Right lobe of liver (tissue), 6 donors: Measurements from ENCODE around the gene STK32B. TPM values are rescaled to one million over a fixed set of nuclear protein-coding genes. Genes with fewer than 3 reads are reported as not detected.

ENCODE experiments used
- ATAC-seq, 4 donors: fragments of 200-7000 bp; cut with Tn5 transposase; one replicate each; pipeline ENCODE4 v1.9.1; 2020; ENCODE audit warnings: mild to moderate bottlenecking in 4 of 4, moderate library complexity in 4 of 4
- DNase-seq, 3 donors: peaks; one replicate each; pipeline ENCODE4 v3.0.0-alpha.2; 2020
- H3K27ac ChIP-seq, 3 donors: fragments of 200-600 bp; one replicate each; pipeline ENCODE4 v1.8.0; 2022
- H3K27me3 ChIP-seq, 2 donors: fragments of 200-600 bp; one replicate each; pipeline ENCODE4 v1.8.0; 2022
- H3K36me3 ChIP-seq, 4 donors: fragments of 200-600 bp; sonication (generic) in 1 of 4; one replicate each; pipeline versions ENCODE4 v1.5.1 to v1.8.0; 2017 to 2022; ENCODE audit warnings: control low read depth in 1 of 4
- H3K4me1 ChIP-seq, 4 donors: fragments of 200-600 bp; sonication (generic) in 1 of 4; one replicate each; pipeline versions ENCODE4 v1.5.1 to v1.8.0; 2017 to 2022; ENCODE audit warnings: control low read depth in 1 of 4
- H3K4me3 ChIP-seq, 3 donors: fragments of 200-600 bp; one replicate each; pipeline ENCODE4 v1.8.0; 2022
- H3K9me3 ChIP-seq, 4 donors: fragments of 200-600 bp; sonication (generic) in 1 of 4; one replicate each; pipeline versions ENCODE4 v1.5.1 to v1.8.0; 2017 to 2022; ENCODE audit warnings: control low read depth in 1 of 4
- POLR2A ChIP-seq: fragments of 450-650 bp; IDR thresholded peaks from one replicate; pipeline ENCODE4 v1.6.1; 2017; ENCODE audit warnings: antibody characterized with exemption, mild to moderate bottlenecking
- WGBS: methylation state at CpG from one replicate; pipeline ENCODE4 v1.1.6; 2018; ENCODE audit warnings: low coverage, low lambda C conversion rate; ENCODE audit not compliant: insufficient coverage; ENCODE audit errors: missing lambda C conversion rate; 5-methylcytosine and 5-hydroxymethylcytosine counted together
- intact Hi-C, 2 donors: fragments of 100-400 bp; cut with DNase I; formaldehyde crosslinking; loops; one replicate each; pipeline versions ENCODE4 v1.11.2 to v1.14.1; 2022
- total RNA-seq, 6 experiments: library from RNA; depleted of rRNA in 2 of 6; stranded (reverse); fragments of >200 nt in 2 of 6; fragmentation: NEBNext Ultra II Directional in 3 of 6; extraction: Animal tissue kit (Norgen Biotek cat#: 25700) in 3 of 6; gene quantifications; one replicate each; pipeline versions ENCODE4 v1.1.0 to v1.2.4, GENCODE V29; 2016 to 2023
- TF ChIP-seq, protein P1 (sequence below), 4 donors: fragments of 200-600 bp in 3 of 4; fragments of 450-650 bp in 1 of 4; IDR thresholded peaks; one replicate each; pipeline versions ENCODE4 v1.5.1 to v1.8.0; 2016 to 2022; ENCODE audit warnings: antibody characterized with exemption in 4 of 4, mild to moderate bottlenecking in 2 of 4
- donor health status: DM: no; HTN: yes; CAD: no.
- donor health status: DM: no; HTN: no; CAD: no.
- donor health status: DM: no; HTN: no; CAD: no.
- donor health status: DM: no; HTN: yes; CAD: no.
- donor health status: DM: no; HTN: yes; CAD: no.

The STK32B gene
- total RNA-seq, 6 experiments from 2014 or later, result 0.05 to 0.07 TPM; not detected in 4

DNA sequence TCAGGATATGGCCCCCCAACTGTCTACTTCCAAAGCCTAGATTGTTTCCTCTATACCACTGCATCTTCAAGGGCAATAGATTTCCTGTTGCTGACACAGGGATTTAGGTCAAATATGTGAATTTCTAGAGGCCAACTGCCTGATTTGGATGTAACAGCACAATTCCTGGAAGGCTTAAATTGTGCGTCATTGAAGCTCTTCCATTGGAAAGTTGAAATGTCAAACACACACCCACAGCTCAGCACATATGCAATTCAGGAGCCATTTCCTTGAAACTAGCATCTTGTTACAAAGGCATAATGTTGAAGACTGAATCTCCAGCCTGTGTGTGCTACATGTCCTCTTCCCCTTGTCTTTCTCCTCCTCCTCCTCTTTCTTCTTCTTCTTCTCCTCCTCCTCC is 158.6 kb downstream of the STK32B start:
- no peak for TF ChIP-seq POLR2A
- TF ChIP-seq, protein P1, sequence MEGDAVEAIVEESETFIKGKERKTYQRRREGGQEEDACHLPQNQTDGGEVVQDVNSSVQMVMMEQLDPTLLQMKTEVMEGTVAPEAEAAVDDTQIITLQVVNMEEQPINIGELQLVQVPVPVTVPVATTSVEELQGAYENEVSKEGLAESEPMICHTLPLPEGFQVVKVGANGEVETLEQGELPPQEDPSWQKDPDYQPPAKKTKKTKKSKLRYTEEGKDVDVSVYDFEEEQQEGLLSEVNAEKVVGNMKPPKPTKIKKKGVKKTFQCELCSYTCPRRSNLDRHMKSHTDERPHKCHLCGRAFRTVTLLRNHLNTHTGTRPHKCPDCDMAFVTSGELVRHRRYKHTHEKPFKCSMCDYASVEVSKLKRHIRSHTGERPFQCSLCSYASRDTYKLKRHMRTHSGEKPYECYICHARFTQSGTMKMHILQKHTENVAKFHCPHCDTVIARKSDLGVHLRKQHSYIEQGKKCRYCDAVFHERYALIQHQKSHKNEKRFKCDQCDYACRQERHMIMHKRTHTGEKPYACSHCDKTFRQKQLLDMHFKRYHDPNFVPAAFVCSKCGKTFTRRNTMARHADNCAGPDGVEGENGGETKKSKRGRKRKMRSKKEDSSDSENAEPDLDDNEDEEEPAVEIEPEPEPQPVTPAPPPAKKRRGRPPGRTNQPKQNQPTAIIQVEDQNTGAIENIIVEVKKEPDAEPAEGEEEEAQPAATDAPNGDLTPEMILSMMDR (IDR thresholded peaks at IDR 0.05), result no peak
- Histone ChIP-seq H3K27me3 (no peaks in the 10 kb centered on the region), H3K27ac (no peak overlapping the region), H3K4me1 (no peaks in the 10 kb centered on the region), H3K36me3 (no peaks in the 10 kb centered on the region), H3K9me3 (no peaks in the 10 kb centered on the region), H3K4me3 (no peak overlapping the region)
- intact Hi-C loops, result no loop called here
- ATAC-seq (no peak), DNase-seq (no peak)
- WGBS, result 43% methylated on average over 1 of the region's 1 CpG

DNA sequence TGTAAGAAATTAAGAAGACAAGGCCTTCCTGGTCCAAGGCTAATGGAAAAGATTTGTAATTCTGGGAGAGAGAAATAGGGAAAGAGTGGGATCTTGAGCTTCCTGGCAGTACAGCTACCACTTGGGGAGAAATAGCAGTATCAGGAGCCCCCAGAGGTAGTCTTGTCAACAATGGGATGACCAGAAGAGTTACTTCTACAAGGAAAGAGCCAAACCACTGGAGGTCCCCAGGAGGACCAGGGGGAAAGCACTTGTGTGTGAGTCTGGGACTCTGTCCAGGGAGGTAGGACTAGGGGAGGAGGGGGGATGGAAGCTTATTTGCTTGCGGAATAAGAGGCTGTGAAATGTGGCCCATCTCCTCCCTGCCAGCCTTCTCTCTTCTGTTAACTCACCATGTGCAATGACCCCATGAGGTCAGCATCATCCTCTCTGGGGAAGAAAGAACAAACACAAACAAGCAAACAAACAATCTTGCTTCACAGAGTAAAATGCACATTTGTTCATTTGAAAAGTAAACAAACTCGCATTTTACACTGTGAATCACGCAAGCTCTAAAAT is 160.1 kb downstream of the STK32B start:
- H3K4me3 ChIP-seq, result no peak overlapping the region
- intact Hi-C loops, result no loop called here
- H3K9me3 ChIP-seq, result no peaks in the 10 kb centered on the region
- WGBS, result 41% methylated on average over 3 of the region's 3 CpGs
- DNase-seq (no peak), ATAC-seq (no peak)
- H3K36me3 ChIP-seq, result no peaks in the 10 kb centered on the region
- no peaks in the 10 kb centered on the region for H3K27me3 ChIP-seq
- H3K4me1 ChIP-seq, result no peaks in the 10 kb centered on the region
- no peak for TF ChIP-seq POLR2A
- TF ChIP-seq, protein P1 (IDR thresholded peaks at IDR 0.05), result no peak
- H3K27ac ChIP-seq, result no peak overlapping the region

DNA sequence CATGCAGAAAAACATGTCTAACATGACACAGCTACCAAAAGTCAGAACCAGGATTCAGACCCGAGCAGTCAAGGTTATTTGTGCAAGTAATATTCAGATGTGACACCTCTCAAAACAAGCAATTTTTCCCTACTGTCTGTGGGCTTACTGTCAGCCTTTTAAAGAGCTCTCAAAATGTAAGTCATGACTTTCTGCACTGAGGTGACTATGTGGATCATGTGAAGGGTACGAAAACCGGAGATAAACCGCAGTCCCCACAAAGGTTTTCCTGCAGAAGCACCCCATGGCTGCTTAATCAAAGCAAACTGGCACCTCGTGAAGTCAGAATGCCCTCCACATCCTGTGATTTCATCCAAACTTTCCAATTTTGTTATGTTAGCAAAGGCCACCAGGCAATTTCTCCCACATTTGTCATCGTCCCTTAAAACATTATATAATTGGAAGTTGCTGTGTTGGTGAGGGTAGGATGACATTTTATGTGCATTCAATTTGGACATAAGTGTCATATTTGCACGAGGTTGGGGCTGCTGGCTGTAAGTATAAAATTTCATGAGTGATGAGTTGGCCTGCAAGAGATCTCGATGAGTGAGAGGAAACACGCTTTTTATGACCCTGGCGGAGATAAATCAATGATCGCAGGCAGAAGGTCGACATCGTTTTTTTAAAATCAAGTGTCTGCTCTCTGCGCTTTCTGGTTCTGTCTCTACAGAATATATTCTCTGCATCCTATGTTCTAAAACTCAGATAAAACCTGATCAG is 161.2 kb downstream of the STK32B start:
- TF ChIP-seq, protein P1 (IDR thresholded peaks at IDR 0.05), result no peak
- no peak for TF ChIP-seq POLR2A
- Histone ChIP-seq H3K4me1 (no peaks in the 10 kb centered on the region), H3K9me3 (no peaks in the 10 kb centered on the region), H3K27ac (no peak overlapping the region), H3K36me3 (no peaks in the 10 kb centered on the region), H3K27me3 (no peaks in the 10 kb centered on the region), H3K4me3 (no peak overlapping the region)
- ATAC-seq (no peak), DNase-seq (no peak)
- intact Hi-C loops, result no loop called here
- WGBS, result 54% methylated on average over 14 of the region's 14 CpGs

DNA sequence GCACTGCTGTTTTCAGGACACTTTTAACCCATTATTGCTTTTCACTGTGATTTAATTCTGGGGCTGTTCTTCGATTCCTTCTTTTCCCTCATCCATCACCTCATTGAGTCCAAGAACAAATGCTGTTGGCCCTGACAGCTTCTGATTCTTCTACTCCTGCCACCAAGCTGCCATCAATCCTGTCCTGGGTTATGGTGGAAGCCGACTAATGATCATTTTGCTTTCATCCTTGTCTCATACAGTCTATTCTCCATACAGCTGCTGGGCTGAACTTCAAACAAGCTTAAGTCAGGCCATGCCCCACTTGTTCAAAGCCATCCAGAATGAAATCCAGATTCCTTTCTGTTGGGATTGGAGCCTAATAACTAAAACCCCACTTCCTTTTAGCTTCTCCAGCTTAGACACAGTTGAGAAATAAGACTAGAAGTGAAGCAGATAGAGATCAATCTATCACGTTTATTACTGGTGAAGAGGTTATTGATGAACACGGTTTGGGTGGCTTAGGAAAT is 161.9 kb downstream of the STK32B start:
- intact Hi-C loops, result no loop called here
- Histone ChIP-seq H3K4me1 (no peaks in the 10 kb centered on the region), H3K27ac (no peak overlapping the region), H3K27me3 (no peaks in the 10 kb centered on the region), H3K9me3 (no peaks in the 10 kb centered on the region), H3K36me3 (no peaks in the 10 kb centered on the region), H3K4me3 (no peak overlapping the region)
- ATAC-seq, result no peak
- DNase-seq, result no peak
- WGBS, result 42% methylated on average over 4 of the region's 4 CpGs
- TF ChIP-seq, protein P1 (IDR thresholded peaks at IDR 0.05), result no peak
- TF ChIP-seq POLR2A, result no peak
